ENCODE results near the gene HMCN2. TPM values are rescaled to one million over a fixed set of nuclear protein-coding genes. Genes with fewer than 3 reads are reported as not detected.

The HMCN2 gene
- total and polyA plus RNA-seq, 8 donors = 1.1 to 21.1 (median 5.0) TPM

DNA sequence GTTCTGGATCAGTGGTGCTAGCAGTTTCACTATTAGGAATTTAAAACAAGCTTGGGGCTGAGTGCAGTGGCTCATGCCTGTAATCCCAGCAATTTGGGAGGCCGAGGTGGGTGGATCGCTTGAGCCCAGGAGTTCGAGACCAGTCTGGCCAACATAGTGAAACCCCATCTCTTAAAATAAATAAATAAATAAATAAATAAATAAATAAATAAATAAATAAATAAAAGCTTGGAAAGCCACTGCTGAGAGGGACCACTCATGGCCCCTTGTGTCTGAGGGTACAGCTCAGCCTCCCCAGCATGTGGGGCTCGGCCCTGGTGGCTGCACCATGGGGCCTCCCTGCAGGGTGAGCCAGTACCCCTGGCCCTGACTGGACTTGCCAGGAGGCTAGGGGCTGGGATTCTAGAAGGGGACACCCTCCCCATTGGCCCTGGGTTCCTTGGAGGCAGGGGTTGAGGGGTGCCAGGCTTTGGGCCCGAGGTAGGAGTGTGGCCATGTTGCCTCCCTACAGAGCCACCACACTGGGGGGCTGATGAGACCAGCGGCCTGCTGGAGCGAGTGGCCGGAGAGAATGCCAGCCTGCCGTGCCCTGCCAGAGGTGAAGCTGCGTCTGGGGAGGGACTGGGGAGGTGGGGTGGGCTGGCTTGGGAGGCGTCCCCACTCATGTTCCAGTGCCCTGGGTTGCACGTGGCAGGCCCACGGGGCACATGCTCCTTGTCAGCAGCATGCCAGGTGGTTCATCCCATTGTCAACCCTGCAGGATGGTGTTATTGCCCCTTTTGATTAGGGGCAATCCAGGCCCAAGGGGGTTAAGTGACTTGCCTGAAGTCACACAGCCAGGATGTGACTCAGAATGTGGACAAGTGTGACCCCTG is 76.5 kb downstream of the HMCN2 start:
- H3K4me1 ChIP-seq = peaks cover 0 to 5% (median 2%) of the 10 kb centered on the region in 4 donors
- WGBS, 5 donors = 79 to 91% (median 82%) methylated on average over 13 of the region's 13 CpGs
- TF ChIP-seq POLR2A (IDR thresholded peaks at IDR 0.05) (no peak), POLR2AphosphoS5 (IDR thresholded peaks at IDR 0.05) (no peak), EP300 (IDR thresholded peaks at IDR 0.05) (no peak)
- TF ChIP-seq, protein P1, sequence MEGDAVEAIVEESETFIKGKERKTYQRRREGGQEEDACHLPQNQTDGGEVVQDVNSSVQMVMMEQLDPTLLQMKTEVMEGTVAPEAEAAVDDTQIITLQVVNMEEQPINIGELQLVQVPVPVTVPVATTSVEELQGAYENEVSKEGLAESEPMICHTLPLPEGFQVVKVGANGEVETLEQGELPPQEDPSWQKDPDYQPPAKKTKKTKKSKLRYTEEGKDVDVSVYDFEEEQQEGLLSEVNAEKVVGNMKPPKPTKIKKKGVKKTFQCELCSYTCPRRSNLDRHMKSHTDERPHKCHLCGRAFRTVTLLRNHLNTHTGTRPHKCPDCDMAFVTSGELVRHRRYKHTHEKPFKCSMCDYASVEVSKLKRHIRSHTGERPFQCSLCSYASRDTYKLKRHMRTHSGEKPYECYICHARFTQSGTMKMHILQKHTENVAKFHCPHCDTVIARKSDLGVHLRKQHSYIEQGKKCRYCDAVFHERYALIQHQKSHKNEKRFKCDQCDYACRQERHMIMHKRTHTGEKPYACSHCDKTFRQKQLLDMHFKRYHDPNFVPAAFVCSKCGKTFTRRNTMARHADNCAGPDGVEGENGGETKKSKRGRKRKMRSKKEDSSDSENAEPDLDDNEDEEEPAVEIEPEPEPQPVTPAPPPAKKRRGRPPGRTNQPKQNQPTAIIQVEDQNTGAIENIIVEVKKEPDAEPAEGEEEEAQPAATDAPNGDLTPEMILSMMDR (IDR thresholded peaks at IDR 0.05) = no peak
- H3K36me3 ChIP-seq = no peaks in the 10 kb centered on the region
- H3K4me3 ChIP-seq = no peak overlapping the region
- intact Hi-C loops (cut with DNase I; ENCODE audit: low total_unique reads) = loop anchor here (5.0 to 10.0 kb wide), 2 partner anchors 110 to 237 kb away; no protein-coding TSS in a partner anchor
- no peaks in the 10 kb centered on the region for H3K9me3 ChIP-seq
- peaks cover 0 to 20% (median 0%) of the 10 kb centered on the region in 3 donors for H3K27me3 ChIP-seq
- no peak for DNase-seq
- no peak overlapping the region for H3K27ac ChIP-seq

DNA sequence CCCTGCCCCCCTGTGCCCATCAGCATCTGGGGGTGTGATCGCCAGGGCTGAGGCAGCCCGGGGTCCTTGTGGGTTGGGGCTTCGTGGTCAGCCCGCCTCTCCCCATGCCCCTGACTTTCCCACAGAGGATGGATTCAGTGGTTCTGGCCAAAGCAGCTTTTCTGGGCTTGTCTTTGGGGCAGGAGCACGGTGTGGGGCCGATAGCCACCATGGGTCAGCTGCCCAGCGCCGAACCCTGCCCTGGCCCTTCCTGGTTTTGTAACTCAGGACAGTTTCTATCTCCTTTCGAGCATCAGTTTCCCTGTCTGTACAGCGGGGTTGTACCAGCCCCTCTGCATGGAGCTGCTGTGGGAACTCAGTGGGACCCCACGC is 77.1 kb downstream of the HMCN2 start:
- peaks cover 0 to 20% (median 0%) of the 10 kb centered on the region in 3 donors for H3K27me3 ChIP-seq
- 76 to 91% (median 84%) methylated on average over 4 to 11 of the region's 11 CpGs for WGBS, 5 donors
- TF ChIP-seq POLR2A (IDR thresholded peaks at IDR 0.05) (no peak), EP300 (IDR thresholded peaks at IDR 0.05) (no peak), POLR2AphosphoS5 (IDR thresholded peaks at IDR 0.05) (no peak)
- TF ChIP-seq, protein P1 (IDR thresholded peaks at IDR 0.05) = no peak
- peaks cover 0 to 5% (median 2%) of the 10 kb centered on the region in 4 donors for H3K4me1 ChIP-seq
- DNase-seq = no peak
- no peak overlapping the region for H3K4me3 ChIP-seq
- intact Hi-C loops (cut with DNase I; ENCODE audit: low total_unique reads) = loop anchor here (5.0 to 10.0 kb wide), 2 partner anchors 110 to 238 kb away; no protein-coding TSS in a partner anchor
- no peaks in the 10 kb centered on the region for H3K9me3 ChIP-seq
- no peak overlapping the region for H3K27ac ChIP-seq
- H3K36me3 ChIP-seq = no peaks in the 10 kb centered on the region

DNA sequence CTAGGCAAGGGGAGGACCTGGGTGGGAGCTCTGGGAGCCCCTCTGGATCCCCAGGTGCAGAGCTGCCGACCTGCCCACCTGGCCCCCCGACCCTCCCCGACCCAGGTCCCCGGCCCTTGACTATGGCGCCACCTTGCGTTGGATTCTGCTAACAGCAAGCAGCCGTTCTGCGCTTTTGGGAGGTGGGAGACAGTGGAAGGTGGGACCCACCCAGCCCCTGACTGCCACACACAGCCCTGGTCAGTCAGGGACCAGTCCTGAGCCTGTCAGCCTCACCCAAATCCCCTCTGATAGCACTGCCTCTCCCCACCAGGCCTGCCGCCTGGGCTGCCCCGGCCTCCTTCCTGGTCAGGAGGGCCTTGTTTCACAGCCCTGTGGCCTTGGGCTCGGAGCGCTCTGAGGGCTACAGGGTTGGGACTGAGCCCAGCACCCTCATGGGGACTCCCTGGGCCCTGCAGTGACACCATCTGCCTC is 77.9 kb downstream of the HMCN2 start:
- Histone ChIP-seq H3K9me3 (no peaks in the 10 kb centered on the region), H3K27ac (no peak overlapping the region), H3K27me3 (peaks cover 0 to 20% (median 0%) of the 10 kb centered on the region in 3 donors), H3K4me3 (no peak overlapping the region), H3K36me3 (no peaks in the 10 kb centered on the region), H3K4me1 (peaks cover 0 to 5% (median 2%) of the 10 kb centered on the region in 4 donors)
- 32 to 39% (median 34%) methylated on average over 8 to 12 of the region's 12 CpGs for WGBS, 5 donors
- intact Hi-C loops (cut with DNase I; ENCODE audit: low total_unique reads) = loop anchor here (5.0 to 10.0 kb wide), 2 partner anchors 111 to 239 kb away; no protein-coding TSS in a partner anchor
- no peak for TF ChIP-seq POLR2AphosphoS5 (IDR thresholded peaks at IDR 0.05)
- TF ChIP-seq, protein P1 (IDR thresholded peaks at IDR 0.05) = peak in 5 of 7 experiments; percentile 26 to 61 (median 53)
- no peak for TF ChIP-seq POLR2A (IDR thresholded peaks at IDR 0.05)
- no peak for TF ChIP-seq EP300 (IDR thresholded peaks at IDR 0.05)
- DNase-seq = peak in 1 of 2 donors; percentile 51

DNA sequence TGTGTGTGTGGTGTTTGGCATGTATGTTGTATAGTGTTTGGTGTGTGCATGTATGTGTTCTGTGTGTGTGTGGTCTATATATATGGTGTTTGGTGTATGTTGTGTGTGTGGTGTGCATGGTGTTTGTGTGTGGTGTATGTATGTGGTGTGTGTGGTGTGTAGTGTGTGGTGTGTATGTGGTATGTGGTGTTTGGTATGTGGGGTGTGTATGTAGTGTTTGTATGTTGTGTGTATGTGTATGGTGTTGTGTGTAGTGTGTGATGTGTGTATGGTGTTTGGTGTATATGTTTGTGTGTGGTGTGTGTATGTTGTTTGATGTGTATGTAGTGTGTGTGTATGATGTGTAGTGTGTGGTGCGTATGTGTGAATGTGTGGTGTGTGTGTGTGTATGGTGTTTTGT is 78.8 kb downstream of the HMCN2 start:
- TF ChIP-seq POLR2A (IDR thresholded peaks at IDR 0.05) (no peak), EP300 (IDR thresholded peaks at IDR 0.05) (no peak), POLR2AphosphoS5 (IDR thresholded peaks at IDR 0.05) (no peak)
- TF ChIP-seq, protein P1 (IDR thresholded peaks at IDR 0.05) = no peak
- Histone ChIP-seq H3K9me3 (no peaks in the 10 kb centered on the region), H3K27ac (no peak overlapping the region), H3K4me1 (peaks cover 0 to 5% (median 2%) of the 10 kb centered on the region in 4 donors), H3K36me3 (no peaks in the 10 kb centered on the region), H3K4me3 (no peak overlapping the region), H3K27me3 (peaks cover 0 to 20% (median 0%) of the 10 kb centered on the region in 3 donors)
- intact Hi-C loops (cut with DNase I; ENCODE audit: low total_unique reads) = loop anchor here (5.0 to 10.0 kb wide), 2 partner anchors 112 to 240 kb away; no protein-coding TSS in a partner anchor
- 92 to 100% (median 100%) methylated on average over 1 of the region's 1 CpG for WGBS, 5 donors
- no peak for DNase-seq

Data from stomach (tissue), 9 donors.